ENCODE data around the gene TSPAN18.

The TSPAN18 gene

GRCh38 chr11:44889266-44889665 is 162.5 kb downstream of the TSPAN18 start:
- peak; percentile 88 for DNase-seq (ENCODE audit: low spot score)

- DNase-seq (ENCODE audit: low spot score) = no peak
Observed at GRCh38 chr11:44892843-44893242, 166.1 kb downstream of the TSPAN18 start.

GRCh38 chr11:44893308-44893822 is 166.6 kb downstream of the TSPAN18 start:
- DNase-seq (ENCODE audit: low spot score) = no peak

- peak; percentile 85 for DNase-seq (ENCODE audit: low spot score)
Observed at GRCh38 chr11:44893846-44894617, 167.3 kb downstream of the TSPAN18 start.

- peak; percentile 79 for DNase-seq (ENCODE audit: low spot score)
Observed at GRCh38 chr11:44899959-44900358, 173.2 kb downstream of the TSPAN18 start.

GRCh38 chr11:44901120-44901633 is 174.4 kb downstream of the TSPAN18 start:
- no peak for DNase-seq (ENCODE audit: low spot score)

- no peak for DNase-seq (ENCODE audit: low spot score)
Observed at GRCh38 chr11:44901786-44902185, 175.0 kb downstream of the TSPAN18 start.

GRCh38 chr11:44903035-44903434 is 176.3 kb downstream of the TSPAN18 start:
- no peak for DNase-seq (ENCODE audit: low spot score)

- no peak for DNase-seq (ENCODE audit: low spot score)
Observed at GRCh38 chr11:44903518-44903917, 176.8 kb downstream of the TSPAN18 start.

GRCh38 chr11:44904261-44905020 is 177.7 kb downstream of the TSPAN18 start:
- DNase-seq (ENCODE audit: low spot score) = no peak

GRCh38 chr11:44905131-44905866 is 178.5 kb downstream of the TSPAN18 start:
- no peak for DNase-seq (ENCODE audit: low spot score)

GRCh38 chr11:44906649-44907048 is 179.9 kb downstream of the TSPAN18 start:
- no peak for DNase-seq (ENCODE audit: low spot score)

GRCh38 chr11:44909557-44909956 is 182.8 kb downstream of the TSPAN18 start:
- no peak for DNase-seq (ENCODE audit: low spot score)

GRCh38 chr11:44910591-44910990 is 183.8 kb downstream of the TSPAN18 start:
- DNase-seq (ENCODE audit: low spot score) = no peak

- DNase-seq (ENCODE audit: low spot score) = peak; percentile 85
Observed at GRCh38 chr11:44911029-44911814, 184.5 kb downstream of the TSPAN18 start.

GRCh38 chr11:44912270-44912987 is 185.7 kb downstream of the TSPAN18 start:
- no peak for DNase-seq (ENCODE audit: low spot score)

GRCh38 chr11:44913502-44913901 is 186.7 kb downstream of the TSPAN18 start:
- DNase-seq (ENCODE audit: low spot score) = no peak

GRCh38 chr11:44914105-44914504 is 187.3 kb downstream of the TSPAN18 start:
- DNase-seq (ENCODE audit: low spot score) = no peak

- DNase-seq (ENCODE audit: low spot score) = no peak
Observed at GRCh38 chr11:44915004-44915403, 188.2 kb downstream of the TSPAN18 start.

GRCh38 chr11:44915621-44916020 is 188.9 kb downstream of the TSPAN18 start:
- no peak for DNase-seq (ENCODE audit: low spot score)

- DNase-seq (ENCODE audit: low spot score) = no peak
Observed at GRCh38 chr11:44916331-44916730, 189.6 kb downstream of the TSPAN18 start.

Data from AG08395 (cell line).